HEK293T (cell line): Measurements from ENCODE around the gene KCNQ1.

Experiments used
- CTCF ChIA-PET: fragments of 350-600 bp; formaldehyde crosslinking; extraction: SDS; loops from one replicate; lab custom pipeline; 2021; ENCODE audit warnings: antibody characterized with exemption, inconsistent platforms; lab: Yijun Ruan, JAX
- POLR2A ChIA-PET: fragments of 350-600 bp; formaldehyde crosslinking; extraction: SDS; loops from one replicate; lab custom pipeline; 2020; ENCODE audit warnings: antibody characterized with exemption, inconsistent platforms; lab: Yijun Ruan, JAX
- DNase-seq: peaks from one replicate; pipeline ENCODE4 v3.0.0; 2012; ENCODE audit warnings: mixed read lengths; ENCODE audit errors: extremely low spot score
- ARNT ChIP-seq: fragments of 450-650 bp; IDR thresholded peaks from 2 replicates; pipeline ENCODE4 v1.6.1; 2017; ENCODE audit warnings: mild to moderate bottlenecking
- BHLHE40 ChIP-seq: fragments of 450-650 bp; IDR thresholded peaks from 2 replicates; pipeline ENCODE4 v1.6.1; 2016; ENCODE audit warnings: mild to moderate bottlenecking, moderate library complexity, borderline replicate concordance
- CTBP1 ChIP-seq: fragments of 450-650 bp; IDR thresholded peaks from 2 replicates; pipeline ENCODE4 v1.6.1; 2016; ENCODE audit warnings: borderline replicate concordance
- ELF4 ChIP-seq: fragments of 450-650 bp; IDR thresholded peaks from 2 replicates; pipeline ENCODE4 v1.6.1; 2017; ENCODE audit warnings: antibody characterized with exemption
- FOXA1 ChIP-seq: fragments of 450-650 bp; IDR thresholded peaks from 2 replicates; pipeline ENCODE4 v1.6.1; 2016; ENCODE audit warnings: mild to moderate bottlenecking
- FOXK2 ChIP-seq: fragments of 450-650 bp; IDR thresholded peaks from 2 replicates; pipeline ENCODE4 v1.6.1; 2016; ENCODE audit warnings: mild to moderate bottlenecking
- FOXM1 ChIP-seq: fragments of 450-650 bp; IDR thresholded peaks from 2 replicates; pipeline ENCODE4 v1.6.1; 2017; ENCODE audit warnings: mild to moderate bottlenecking, borderline replicate concordance
- HDGF ChIP-seq: fragments of 450-650 bp; IDR thresholded peaks from 2 replicates; pipeline ENCODE4 v1.6.1; 2017; ENCODE audit warnings: antibody characterized with exemption, borderline replicate concordance
- L3MBTL2 ChIP-seq: fragments of 450-650 bp; conservative IDR thresholded peaks from 2 replicates; pipeline ENCODE4 v1.6.1; 2016; ENCODE audit warnings: mild to moderate bottlenecking
- LEF1 ChIP-seq: fragments of 450-650 bp; IDR thresholded peaks from 2 replicates; pipeline ENCODE4 v1.6.1; 2017; ENCODE audit warnings: mild to moderate bottlenecking, borderline replicate concordance
- NFRKB ChIP-seq: fragments of 450-650 bp; IDR thresholded peaks from 2 replicates; pipeline ENCODE4 v1.6.1; 2016; ENCODE audit warnings: mild to moderate bottlenecking, moderate library complexity
- PKNOX1 ChIP-seq: fragments of 450-650 bp; IDR thresholded peaks from 2 replicates; pipeline ENCODE4 v1.6.1; 2016
- SP1 ChIP-seq: fragments of 450-650 bp; IDR thresholded peaks from 2 replicates; pipeline ENCODE4 v1.6.1; 2017
- SUZ12 ChIP-seq: fragments of 450-650 bp; IDR thresholded peaks from 2 replicates; pipeline ENCODE4 v1.6.1; 2016; ENCODE audit warnings: mild to moderate bottlenecking
- TARDBP ChIP-seq: fragments of 450-650 bp; IDR thresholded peaks from 2 replicates; pipeline ENCODE4 v1.6.1; 2016
- ZNF384 ChIP-seq: fragments of 450-650 bp; IDR thresholded peaks from 2 replicates; pipeline ENCODE4 v1.6.1; 2016

The KCNQ1 gene

GRCh38 chr11:2783536-2784082 is 338.8 kb downstream of the KCNQ1 start:
- DNase-seq: no peak

GRCh38 chr11:2787816-2788167 is 343.0 kb downstream of the KCNQ1 start:
- ChIA-PET POLR2A (no interaction called here), CTCF (no interaction called here)
- no peak for DNase-seq
- TF ChIP-seq SP1: no peak
- TF ChIP-seq SUZ12: no peak
- no peak for TF ChIP-seq ARNT
- TF ChIP-seq ELF4: no peak
- no peak for TF ChIP-seq PKNOX1
- no peak for TF ChIP-seq TARDBP
- no peak for TF ChIP-seq FOXK2
- no peak for TF ChIP-seq NFRKB
- no peak for TF ChIP-seq LEF1
- TF ChIP-seq FOXA1: no peak
- TF ChIP-seq BHLHE40: no peak

More at GRCh38 chr11:2783536-2784082, 338.8 kb downstream of the KCNQ1 start:
- ChIA-PET CTCF (no interaction called here), POLR2A (no interaction called here)
- TF ChIP-seq BHLHE40 (no peak), FOXK2 (no peak)

GRCh38 chr11:2788168-2789071 is 343.6 kb downstream of the KCNQ1 start:
- TF ChIP-seq FOXA1: no peak
- TF ChIP-seq L3MBTL2: no peak
- TF ChIP-seq ARNT: no peak
- TF ChIP-seq FOXM1: no peak
- TF ChIP-seq NFRKB: no peak
- TF ChIP-seq PKNOX1: no peak
- TF ChIP-seq SUZ12: no peak
- TF ChIP-seq FOXK2: no peak
- TF ChIP-seq ELF4: no peak
- no peak for TF ChIP-seq ZNF384
- no peak for TF ChIP-seq TARDBP
- no peak for TF ChIP-seq SP1
- no peak for TF ChIP-seq LEF1
- TF ChIP-seq BHLHE40: no peak
- TF ChIP-seq CTBP1: no peak
- no peak for TF ChIP-seq HDGF
- DNase-seq: no peak
- CTCF ChIA-PET: no interaction called here
- POLR2A ChIA-PET: no interaction called here

GRCh38 chr11:2789331-2789730 is 344.5 kb downstream of the KCNQ1 start:
- no peak for DNase-seq
- TF ChIP-seq BHLHE40 (no peak), HDGF (no peak), PKNOX1 (no peak), SP1 (no peak), NFRKB (no peak), ARNT (no peak), FOXK2 (no peak), CTBP1 (no peak), FOXA1 (no peak), FOXM1 (no peak), L3MBTL2 (no peak)
- POLR2A ChIA-PET: no interaction called here
- CTCF ChIA-PET: no interaction called here

GRCh38 chr11:2789791-2790567 is 345.2 kb downstream of the KCNQ1 start:
- CTCF ChIA-PET: no interaction called here
- no peak for TF ChIP-seq SUZ12
- no peak for TF ChIP-seq ELF4
- no peak for TF ChIP-seq BHLHE40
- no peak for TF ChIP-seq FOXA1
- no peak for TF ChIP-seq HDGF
- TF ChIP-seq L3MBTL2: no peak
- no peak for TF ChIP-seq FOXK2
- no peak for TF ChIP-seq SP1
- no peak for TF ChIP-seq TARDBP
- TF ChIP-seq NFRKB: no peak
- TF ChIP-seq ARNT: no peak
- no peak for TF ChIP-seq ZNF384
- no peak for TF ChIP-seq CTBP1
- TF ChIP-seq FOXM1: no peak
- no peak for TF ChIP-seq LEF1
- TF ChIP-seq PKNOX1: no peak
- DNase-seq: no peak
- POLR2A ChIA-PET: no interaction called here
